Trophoblast cell (in vitro differentiated cells and primary cell): ENCODE measurements around the gene NAPG.
"Not testable (repeated sequence)": the region's sequence is repeated elsewhere in the genome, so short reads cannot be mapped to it uniquely, and the experiment has no call there.

Experiments used
- DNase-seq, 2 donors: peaks; one replicate each; pipeline ENCODE4 v3.0.0-alpha.2; 2016
- H2AFZ ChIP-seq: 2 replicates; pipeline ENCODE4 v1.6.1; 2013; ENCODE audit warnings: low read length, moderate library complexity, mild to moderate bottlenecking; ENCODE audit not compliant: insufficient read depth, poor library complexity
- H2AK5ac ChIP-seq: 2 replicates; pipeline ENCODE4 v1.6.1; 2013; ENCODE audit warnings: mild to moderate bottlenecking, low read length
- H2BK120ac ChIP-seq: 2 replicates; pipeline ENCODE4 v1.6.1; 2013; ENCODE audit warnings: low read length, mild to moderate bottlenecking, moderate library complexity; ENCODE audit not compliant: insufficient read depth, poor library complexity
- H2BK12ac ChIP-seq: 2 replicates; pipeline ENCODE4 v1.6.1; 2013; ENCODE audit warnings: mild to moderate bottlenecking, low read length, moderate library complexity
- H2BK5ac ChIP-seq: 2 replicates; pipeline ENCODE4 v1.6.1; 2013; ENCODE audit warnings: low read length, low read depth, moderate library complexity, mild to moderate bottlenecking; ENCODE audit not compliant: poor library complexity
- H3K14ac ChIP-seq: 2 replicates; pipeline ENCODE4 v1.6.1; 2013; ENCODE audit warnings: mild to moderate bottlenecking, low read length
- H3K18ac ChIP-seq: 2 replicates; pipeline ENCODE4 v1.6.1; 2013; ENCODE audit warnings: mild to moderate bottlenecking, low read length
- H3K23ac ChIP-seq: 2 replicates; pipeline ENCODE4 v1.6.1; 2013; ENCODE audit warnings: low read length
- H3K27ac ChIP-seq: 2 replicates; pipeline ENCODE4 v1.5.1; 2013; ENCODE audit warnings: low read depth, mild to moderate bottlenecking, inconsistent platforms, low read length, moderate library complexity
- H3K27me3 ChIP-seq: 2 replicates; pipeline ENCODE4 v1.6.1; 2013; ENCODE audit warnings: inconsistent platforms, mild to moderate bottlenecking, low read length, moderate library complexity; ENCODE audit not compliant: insufficient read depth
- H3K36me3 ChIP-seq, 2 experiments: 1 replicate in 1 of 2; 2 replicates in 1 of 2; pipeline ENCODE4 v1.6.1; 2013; ENCODE audit warnings: low read length in 2 of 2, mild to moderate bottlenecking in 2 of 2, moderate library complexity in 1 of 2; ENCODE audit not compliant: insufficient read depth in 2 of 2, control insufficient read depth in 1 of 2
- H3K4ac ChIP-seq: 2 replicates; pipeline ENCODE4 v1.6.1; 2013; ENCODE audit warnings: low read depth, mild to moderate bottlenecking, low read length, moderate library complexity
- H3K4me1 ChIP-seq, 2 experiments: 1 replicate in 1 of 2; 2 replicates in 1 of 2; pipeline ENCODE4 v1.6.1; 2013; ENCODE audit warnings: low read length in 2 of 2, mild to moderate bottlenecking in 2 of 2, moderate library complexity in 1 of 2; ENCODE audit not compliant: insufficient read depth in 2 of 2, control insufficient read depth in 1 of 2
- H3K4me2 ChIP-seq: 2 replicates; pipeline ENCODE4 v1.6.1; 2013; ENCODE audit warnings: inconsistent platforms, mild to moderate bottlenecking, low read length, moderate library complexity
- H3K4me3 ChIP-seq: 2 replicates; pipeline ENCODE4 v1.5.1; 2013; ENCODE audit warnings: mild to moderate bottlenecking, low read depth, low read length, inconsistent platforms
- H3K79me1 ChIP-seq: one replicate; pipeline ENCODE4 v1.6.1; 2013; ENCODE audit warnings: low read length
- H3K79me2 ChIP-seq: 2 replicates; pipeline ENCODE4 v1.6.1; 2013; ENCODE audit warnings: low read length, mild to moderate bottlenecking; ENCODE audit not compliant: control insufficient read depth, insufficient read depth, poor library complexity
- H3K9ac ChIP-seq: 2 replicates; pipeline ENCODE4 v1.6.1; 2013; ENCODE audit warnings: mild to moderate bottlenecking, low read length
- H3K9me3 ChIP-seq: 2 replicates; pipeline ENCODE4 v1.6.1; 2013; ENCODE audit warnings: low read depth, mild to moderate bottlenecking, control low read depth, inconsistent platforms, low read length; ENCODE audit not compliant: insufficient read depth
- H4K12ac ChIP-seq: 2 replicates; pipeline ENCODE4 v1.6.1; 2013; ENCODE audit warnings: low read depth, mild to moderate bottlenecking, low read length, moderate library complexity
- H4K8ac ChIP-seq: 2 replicates; pipeline ENCODE4 v1.6.1; 2013; ENCODE audit warnings: low read depth, mild to moderate bottlenecking, low read length, moderate library complexity
- H4K91ac ChIP-seq: one replicate; pipeline ENCODE4 v1.6.1; 2013; ENCODE audit warnings: low read depth, mild to moderate bottlenecking, low read length, moderate library complexity
- WGBS: extraction: QIAGEN DNeasy Blood & Tissue Kit; methylation state at CpG from one replicate; pipeline ENCODE4 v1.1.7; 2013; ENCODE audit warnings: missing lambda C conversion rate; ENCODE audit not compliant: insufficient read length, insufficient coverage; ENCODE audit errors: extremely low coverage; 5-methylcytosine and 5-hydroxymethylcytosine counted together

The NAPG gene

GRCh38 chr18:10536280-10536679, 10.5 kb downstream of the NAPG start:
- Histone ChIP-seq H2BK120ac (no peak overlapping the region), H2AFZ (no peak overlapping the region), H4K12ac (no peak overlapping the region), H3K4me3 (no peak overlapping the region), H4K91ac (no peak overlapping the region), H3K4ac (no peak overlapping the region), H3K79me2 (no peaks in the 10 kb centered on the region), H3K14ac (no peak overlapping the region), H4K8ac (no peak overlapping the region), H2BK5ac (no peak overlapping the region), H3K36me3 (peaks cover 5% of the 10 kb centered on the region in 2 experiments), H3K9me3 (no peaks in the 10 kb centered on the region), H3K79me1 (no peaks in the 10 kb centered on the region), H3K27me3 (no peaks in the 10 kb centered on the region), H3K18ac (no peak overlapping the region), H3K4me1 (no peaks in the 10 kb centered on the region), H3K4me2 (no peak overlapping the region), H3K27ac (no peak overlapping the region), H3K23ac (no peak overlapping the region), H3K9ac (no peak overlapping the region), H2BK12ac (no peak overlapping the region), H2AK5ac (no peak overlapping the region)
- DNase-seq, result no peak
- no CpG with 5 or more reads among the region's 2 CpGs for WGBS

- no peak overlapping the region for H2BK5ac ChIP-seq
- H2AFZ ChIP-seq, result no peak overlapping the region
- no peak overlapping the region for H4K12ac ChIP-seq
- H2AK5ac ChIP-seq, result no peak overlapping the region
- no peaks in the 10 kb centered on the region for H3K79me1 ChIP-seq
- H3K4ac ChIP-seq, result no peak overlapping the region
- H3K9ac ChIP-seq, result no peak overlapping the region
- H4K8ac ChIP-seq, result no peak overlapping the region
- H3K18ac ChIP-seq, result no peak overlapping the region
- H3K4me2 ChIP-seq, result no peak overlapping the region
- H3K79me2 ChIP-seq, result no peaks in the 10 kb centered on the region
- no peak overlapping the region for H2BK120ac ChIP-seq
- no peaks in the 10 kb centered on the region for H3K4me1 ChIP-seq
- no peak overlapping the region for H2BK12ac ChIP-seq
- WGBS, result 100% methylated on average over 1 of the region's 2 CpGs
- H3K27ac ChIP-seq, result no peak overlapping the region
- H4K91ac ChIP-seq, result no peak overlapping the region
- H3K14ac ChIP-seq, result no peak overlapping the region
- no peak overlapping the region for H3K23ac ChIP-seq
- H3K9me3 ChIP-seq, result no peaks in the 10 kb centered on the region
- H3K4me3 ChIP-seq, result no peak overlapping the region
- H3K36me3 ChIP-seq, result peaks cover 5 to 11% of the 10 kb centered on the region in 2 experiments
- no peak for DNase-seq
- no peaks in the 10 kb centered on the region for H3K27me3 ChIP-seq
Measured at GRCh38 chr18:10537765-10538164, 11.9 kb downstream of the NAPG start.

- H3K4me1 ChIP-seq, DNase-seq, H2BK5ac ChIP-seq, H3K27me3 ChIP-seq, H2BK120ac ChIP-seq, H3K79me2 ChIP-seq, H3K27ac ChIP-seq, H4K8ac ChIP-seq, H4K12ac ChIP-seq, H3K23ac ChIP-seq, H2BK12ac ChIP-seq, H3K9me3 ChIP-seq, H3K79me1 ChIP-seq, H2AK5ac ChIP-seq, H3K4me3 ChIP-seq, H3K4me2 ChIP-seq, H3K14ac ChIP-seq, H4K91ac ChIP-seq, H2AFZ ChIP-seq, H3K9ac ChIP-seq, H3K18ac ChIP-seq, H3K4ac ChIP-seq: not testable (repeated sequence)
- H3K36me3 ChIP-seq, result peaks cover 2 to 13% of the 10 kb centered on the region in 2 experiments
- no CpG with 5 or more reads among the region's 5 CpGs for WGBS
Measured at GRCh38 chr18:10539124-10539523, 13.3 kb downstream of the NAPG start.

GRCh38 chr18:10543277-10543676, 17.4 kb downstream of the NAPG start:
- Histone ChIP-seq H3K4ac (no peak overlapping the region), H3K36me3 (peaks cover 7 to 33% of the 10 kb centered on the region in 2 experiments), H3K23ac (no peak overlapping the region), H2AK5ac (no peak overlapping the region), H3K27me3 (no peaks in the 10 kb centered on the region), H2AFZ (no peak overlapping the region), H4K8ac (no peak overlapping the region), H3K79me2 (no peaks in the 10 kb centered on the region), H2BK12ac (no peak overlapping the region), H3K4me1 (no peaks in the 10 kb centered on the region), H3K9ac (no peak overlapping the region), H2BK120ac (no peak overlapping the region), H4K91ac (no peak overlapping the region), H3K79me1 (no peaks in the 10 kb centered on the region), H3K14ac (no peak overlapping the region), H3K4me3 (no peak overlapping the region), H3K9me3 (no peaks in the 10 kb centered on the region), H3K4me2 (no peak overlapping the region), H2BK5ac (no peak overlapping the region), H3K27ac (no peak overlapping the region), H4K12ac (no peak overlapping the region), H3K18ac (no peak overlapping the region)
- no peak for DNase-seq
